Stimulated activated CD8-positive, alpha-beta memory T cell treated with anti-CD3 and anti-CD28 coated beads, Interleukin-7, amount 100 ng/mL, for 48 hours (primary cell): Measurements from ENCODE around the gene BPI.
"Not testable (repeated sequence)": the region's sequence is repeated elsewhere in the genome, so short reads cannot be mapped to it uniquely, and the experiment has no call there.

Source experiments
- DNase-seq, 2 donors: peaks; one replicate each; pipeline ENCODE4 v3.0.0-alpha.2; 2020; ENCODE audit warnings: low read depth in 1 of 2; ENCODE audit errors: extremely low read depth in 1 of 2

BPI gene

GRCh38 chr20:38331814-38332213 lies 27.9 kb downstream of the BPI start:
- no peak for DNase-seq

- no peak for DNase-seq
Measured at GRCh38 chr20:38334016-38334415, 30.1 kb downstream of the BPI start.

GRCh38 chr20:38336726-38337125 lies 32.8 kb downstream of the BPI start:
- DNase-seq = no peak

- no peak for DNase-seq
Measured at GRCh38 chr20:38337561-38338140, 33.7 kb downstream of the BPI start.

- no peak for DNase-seq
Measured at GRCh38 chr20:38338849-38339520, 35.0 kb downstream of the BPI start.

GRCh38 chr20:38339521-38339896 lies 35.6 kb downstream of the BPI start:
- DNase-seq = not testable (repeated sequence)

- DNase-seq = no peak
Measured at GRCh38 chr20:38339997-38340396, 36.0 kb downstream of the BPI start.

- DNase-seq = no peak
Measured at GRCh38 chr20:38340693-38341092, 36.7 kb downstream of the BPI start.

GRCh38 chr20:38342216-38342615 lies 38.3 kb downstream of the BPI start:
- DNase-seq = no peak

- DNase-seq = no peak
Measured at GRCh38 chr20:38342713-38343310, 38.9 kb downstream of the BPI start.

- DNase-seq = no peak
Measured at GRCh38 chr20:38343311-38344106, 39.6 kb downstream of the BPI start.

- no peak for DNase-seq
Measured at GRCh38 chr20:38344107-38344701, 40.2 kb downstream of the BPI start.

- DNase-seq = no peak
Measured at GRCh38 chr20:38345643-38346042, 41.7 kb downstream of the BPI start.

- DNase-seq = no peak
Measured at GRCh38 chr20:38346247-38346651, 42.3 kb downstream of the BPI start, which contains the start of gene LBP. LBP (plus strand) TSS chr20:38346482; CDS start chr20:38346517, 35 bp downstream.

- DNase-seq = no peak
Measured at GRCh38 chr20:38346741-38347140, 42.8 kb downstream of the BPI start.

GRCh38 chr20:38349856-38350255 lies 45.9 kb downstream of the BPI start:
- DNase-seq = no peak

GRCh38 chr20:38350879-38351775 lies 47.2 kb downstream of the BPI start:
- DNase-seq = no peak

GRCh38 chr20:38353316-38353715 lies 49.4 kb downstream of the BPI start:
- no peak for DNase-seq

GRCh38 chr20:38354227-38354626 lies 50.3 kb downstream of the BPI start:
- no peak for DNase-seq
